Measurements from ENCODE around the gene PTDSS2. TPM values are rescaled to one million over a fixed set of nuclear protein-coding genes. Genes with fewer than 3 reads are reported as not detected.

The PTDSS2 gene
- total and polyA plus RNA-seq, 2 donors (not counting 1 experiment from before 2014, with no cell fraction given), result 22.1 to 29.0 TPM

- CTCF ChIA-PET, result no interaction called here
- TF ChIP-seq EZH2 (IDR thresholded peaks at IDR 0.05; ENCODE audit: borderline replicate concordance, insufficient read depth, low read depth, low read length, poor library complexity, severe bottlenecking) (no peak), CTCF (IDR thresholded peaks at IDR 0.05) (no peak)
- H3K27ac ChIP-seq (ENCODE audit: low read length in 2 of 2), result no peak overlapping the region
- intact Hi-C loops (cut with micrococcal nuclease), result no loop called here
- no peak for DNase-seq
- H3K4me1 Mint-ChIP-seq, result peaks cover 1% of the 10 kb centered on the region
- no peak overlapping the region for H3K27ac Mint-ChIP-seq
- no peaks in the 10 kb centered on the region for H3K27me3 ChIP-seq (replicated peaks in 1 of 4; ENCODE audit: control extremely low read depth in 1 of 4, control insufficient read depth in 3 of 4, insufficient read depth in 4 of 4, low read length in 3 of 4)
- peaks cover 0 to 2% (median 0%) of the 10 kb centered on the region in 3 donors for H3K9me3 ChIP-seq (ENCODE audit: control extremely low read depth in 1 of 3, control insufficient read depth in 2 of 3, insufficient read depth in 1 of 3, low read length in 2 of 3)
- peaks cover 27% of the 10 kb centered on the region for H3K79me2 ChIP-seq (ENCODE audit: control insufficient read depth, insufficient read depth, low read length)
- no peaks in the 10 kb centered on the region for H3K27me3 Mint-ChIP-seq
- no peak overlapping the region for H3K4me2 ChIP-seq (replicated peaks; ENCODE audit: low read depth, low read length, poor library complexity, severe bottlenecking)
- no peaks in the 10 kb centered on the region for H3K4me1 ChIP-seq (ENCODE audit: control insufficient read depth in 2 of 2, insufficient read depth in 2 of 2, low read length in 2 of 2)
- no peak for ATAC-seq (ENCODE audit: low read depth)
- no peak overlapping the region for H3K4me3 Mint-ChIP-seq
- POLR2A ChIA-PET, result no interaction called here
- no peaks in the 10 kb centered on the region for H4K20me1 ChIP-seq (ENCODE audit: control insufficient read depth, insufficient read depth, low read length, poor library complexity, severe bottlenecking)
- no peak overlapping the region for H3K9ac ChIP-seq (ENCODE audit: low read length)
- no peak overlapping the region for H3K4me3 ChIP-seq (ENCODE audit: control extremely low read depth in 1 of 5, extremely low read depth in 1 of 5, insufficient read depth in 1 of 5, low read depth in 2 of 5, low read length in 4 of 5)
- no peaks in the 10 kb centered on the region for H3K9me3 Mint-ChIP-seq (ENCODE audit: insufficient read depth)
- H3K36me3 ChIP-seq (replicated peaks in 1 of 2; ENCODE audit: control extremely low read depth in 1 of 2, control insufficient read depth in 1 of 2, extremely low read depth in 1 of 2, insufficient read depth in 2 of 2, low read length in 1 of 2), result no peaks in the 10 kb centered on the region
- WGBS (ENCODE audit: insufficient coverage), result 96% methylated on average over 56 of the region's 61 CpGs
- H2AFZ ChIP-seq (ENCODE audit: insufficient read depth, low read depth, low read length, poor library complexity, severe bottlenecking), result no peak overlapping the region
Observed at GRCh38 chr11:471468-472145, 21.5 kb downstream of the PTDSS2 start.

- Histone ChIP-seq H3K27me3 (replicated peaks in 1 of 4; ENCODE audit: control extremely low read depth in 1 of 4, control insufficient read depth in 3 of 4, insufficient read depth in 4 of 4, low read length in 3 of 4) (no peaks in the 10 kb centered on the region), H3K9me3 (ENCODE audit: control extremely low read depth in 1 of 3, control insufficient read depth in 2 of 3, insufficient read depth in 1 of 3, low read length in 2 of 3) (peaks cover 0 to 2% (median 0%) of the 10 kb centered on the region in 3 donors), H3K4me2 (replicated peaks; ENCODE audit: low read depth, low read length, poor library complexity, severe bottlenecking) (no peak overlapping the region), H3K36me3 (replicated peaks in 1 of 2; ENCODE audit: control extremely low read depth in 1 of 2, control insufficient read depth in 1 of 2, extremely low read depth in 1 of 2, insufficient read depth in 2 of 2, low read length in 1 of 2) (no peaks in the 10 kb centered on the region), H2AFZ (ENCODE audit: insufficient read depth, low read depth, low read length, poor library complexity, severe bottlenecking) (no peak overlapping the region), H3K4me3 (ENCODE audit: control extremely low read depth in 1 of 5, extremely low read depth in 1 of 5, insufficient read depth in 1 of 5, low read depth in 2 of 5, low read length in 4 of 5) (no peak overlapping the region), H3K4me1 (ENCODE audit: control insufficient read depth in 2 of 2, insufficient read depth in 2 of 2, low read length in 2 of 2) (no peaks in the 10 kb centered on the region), H3K79me2 (ENCODE audit: control insufficient read depth, insufficient read depth, low read length) (peaks cover 24% of the 10 kb centered on the region), H3K9ac (ENCODE audit: low read length) (no peak overlapping the region), H4K20me1 (ENCODE audit: control insufficient read depth, insufficient read depth, low read length, poor library complexity, severe bottlenecking) (no peaks in the 10 kb centered on the region), H3K27ac (ENCODE audit: low read length in 2 of 2) (no peak overlapping the region)
- ChIA-PET POLR2A (no interaction called here), CTCF (no interaction called here)
- no peaks in the 10 kb centered on the region for H3K4me1 Mint-ChIP-seq
- TF ChIP-seq CTCF (IDR thresholded peaks at IDR 0.05) (no peak), EZH2 (IDR thresholded peaks at IDR 0.05; ENCODE audit: borderline replicate concordance, insufficient read depth, low read depth, low read length, poor library complexity, severe bottlenecking) (no peak)
- intact Hi-C loops (cut with micrococcal nuclease), result no loop called here
- DNase-seq (no peak), ATAC-seq (ENCODE audit: low read depth) (no peak)
- no peak overlapping the region for H3K4me3 Mint-ChIP-seq
- 86% methylated on average over 9 of the region's 13 CpGs for WGBS (ENCODE audit: insufficient coverage)
- H3K27ac Mint-ChIP-seq, result no peak overlapping the region
- no peaks in the 10 kb centered on the region for H3K9me3 Mint-ChIP-seq (ENCODE audit: insufficient read depth)
- H3K27me3 Mint-ChIP-seq, result no peaks in the 10 kb centered on the region
Observed at GRCh38 chr11:472272-472671, 22.2 kb downstream of the PTDSS2 start.

All from B cell (primary cell).